Measurements from ENCODE around the gene HOXC12.

HOXC12 gene

DNA sequence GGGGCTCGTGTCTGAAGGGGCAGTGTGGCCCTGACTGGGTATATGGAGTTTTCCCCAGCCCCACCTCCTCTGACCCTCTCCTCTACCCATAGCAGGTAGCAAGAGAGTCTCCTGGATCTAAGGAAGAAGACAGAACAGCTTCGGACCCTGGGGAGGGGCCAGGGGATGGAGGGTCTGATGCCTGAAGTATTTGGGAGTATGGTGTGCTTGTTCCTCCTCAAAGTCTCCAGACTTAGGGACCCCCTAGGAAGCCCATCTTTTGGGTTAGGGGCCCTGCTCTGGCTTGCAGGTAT lies 53.5 kb downstream of the HOXC12 start:
- FAIRE-seq, result no peak
- no peak for DNase-seq (ENCODE audit: insufficient read length, low spot score)
- TF ChIP-seq POLR2A (IDR thresholded peaks at IDR 0.05; ENCODE audit: low read depth, low read length), result no peak

All from H54 (cell line).